ENCODE measurements around the gene PBX3.

Gene PBX3

GRCh38 chr9:125969868-125970267, 222.7 kb downstream of the PBX3 start:
- Histone ChIP-seq H2AFZ (ENCODE audit: low read depth, low read length, severe bottlenecking) (no peak overlapping the region), H3K9me3 (ENCODE audit: insufficient read depth, low read length) (no peaks in the 10 kb centered on the region), H3K4me2 (ENCODE audit: low read depth, low read length, poor library complexity, severe bottlenecking) (no peak overlapping the region), H3K27ac (ENCODE audit: low read depth, low read length) (no peak overlapping the region), H3K9ac (ENCODE audit: low read length) (no peak overlapping the region), H3K79me2 (ENCODE audit: insufficient read depth, low read length) (no peaks in the 10 kb centered on the region), H3K36me3 (ENCODE audit: low read length) (no peaks in the 10 kb centered on the region), H4K20me1 (ENCODE audit: low read depth, low read length) (no peaks in the 10 kb centered on the region), H3F3A (ENCODE audit: insufficient read depth) (no peaks in the 10 kb centered on the region), H3K27me3 (ENCODE audit: low read length) (no peaks in the 10 kb centered on the region), H3K4me3 (ENCODE audit: insufficient read depth, low read length, poor library complexity, severe bottlenecking) (no peak overlapping the region), H3K9me2 (replicated peaks; ENCODE audit: insufficient read depth, low read length) (no peaks in the 10 kb centered on the region)
- no peak for TF ChIP-seq EZH2phosphoT487 (conservative IDR thresholded peaks at IDR 0.05; ENCODE audit: low read length)
- no peak for TF ChIP-seq CTCF (IDR thresholded peaks at IDR 0.05; ENCODE audit: insufficient read depth, low read length, poor library complexity, severe bottlenecking)

GRCh38 chr9:125970340-125970739, 223.2 kb downstream of the PBX3 start:
- Histone ChIP-seq H4K20me1 (ENCODE audit: low read depth, low read length) (no peaks in the 10 kb centered on the region), H3K9ac (ENCODE audit: low read length) (no peak overlapping the region), H3K79me2 (ENCODE audit: insufficient read depth, low read length) (no peaks in the 10 kb centered on the region), H3K9me3 (ENCODE audit: insufficient read depth, low read length) (no peaks in the 10 kb centered on the region), H2AFZ (ENCODE audit: low read depth, low read length, severe bottlenecking) (no peak overlapping the region), H3K9me2 (replicated peaks; ENCODE audit: insufficient read depth, low read length) (no peaks in the 10 kb centered on the region), H3F3A (ENCODE audit: insufficient read depth) (no peaks in the 10 kb centered on the region), H3K4me2 (ENCODE audit: low read depth, low read length, poor library complexity, severe bottlenecking) (no peak overlapping the region), H3K4me3 (ENCODE audit: insufficient read depth, low read length, poor library complexity, severe bottlenecking) (no peak overlapping the region), H3K36me3 (ENCODE audit: low read length) (no peaks in the 10 kb centered on the region), H3K27ac (ENCODE audit: low read depth, low read length) (no peak overlapping the region), H3K27me3 (ENCODE audit: low read length) (no peaks in the 10 kb centered on the region)
- no peak for TF ChIP-seq CTCF (IDR thresholded peaks at IDR 0.05; ENCODE audit: insufficient read depth, low read length, poor library complexity, severe bottlenecking)
- no peak for TF ChIP-seq EZH2phosphoT487 (conservative IDR thresholded peaks at IDR 0.05; ENCODE audit: low read length)

- TF ChIP-seq CTCF (IDR thresholded peaks at IDR 0.05; ENCODE audit: insufficient read depth, low read length, poor library complexity, severe bottlenecking), result no peak
- TF ChIP-seq EZH2phosphoT487 (conservative IDR thresholded peaks at IDR 0.05; ENCODE audit: low read length), result no peak
- H3F3A ChIP-seq (ENCODE audit: insufficient read depth), result no peaks in the 10 kb centered on the region
- H4K20me1 ChIP-seq (ENCODE audit: low read depth, low read length), result no peaks in the 10 kb centered on the region
- no peak overlapping the region for H3K27ac ChIP-seq (ENCODE audit: low read depth, low read length)
- no peaks in the 10 kb centered on the region for H3K27me3 ChIP-seq (ENCODE audit: low read length)
- H2AFZ ChIP-seq (ENCODE audit: low read depth, low read length, severe bottlenecking), result no peak overlapping the region
- no peaks in the 10 kb centered on the region for H3K9me3 ChIP-seq (ENCODE audit: insufficient read depth, low read length)
- H3K79me2 ChIP-seq (ENCODE audit: insufficient read depth, low read length), result no peaks in the 10 kb centered on the region
- no peaks in the 10 kb centered on the region for H3K36me3 ChIP-seq (ENCODE audit: low read length)
- H3K4me3 ChIP-seq (ENCODE audit: insufficient read depth, low read length, poor library complexity, severe bottlenecking), result no peak overlapping the region
- no peaks in the 10 kb centered on the region for H3K9me2 ChIP-seq (replicated peaks; ENCODE audit: insufficient read depth, low read length)
- no peak overlapping the region for H3K9ac ChIP-seq (ENCODE audit: low read length)
- H3K4me2 ChIP-seq (ENCODE audit: low read depth, low read length, poor library complexity, severe bottlenecking), result no peak overlapping the region
These were observed 223.9 kb downstream of the PBX3 start for GRCh38 chr9:125971050-125971449.
